ENCODE results near the gene SH3BP2. TPM values are rescaled to one million over a fixed set of nuclear protein-coding genes. Genes with fewer than 3 reads are reported as not detected.

Gene SH3BP2
- total RNA-seq, 1 experiment from 2014 or later = 54.0 TPM

GRCh38 chr4:2814627-2815270 is 21.9 kb downstream of the SH3BP2 start:
- no peak overlapping the region for H3K4me2 ChIP-seq
- no peak overlapping the region for H3K4me3 ChIP-seq
- no peaks in the 10 kb centered on the region for H3F3A ChIP-seq (ENCODE audit: insufficient read depth, low read depth)
- H4K20me1 ChIP-seq (ENCODE audit: insufficient read depth) = peaks cover 2% of the 10 kb centered on the region; the same call in 1 of the 2 replicates
- H3K9me3 ChIP-seq (ENCODE audit: insufficient read depth, low read depth) = no peaks in the 10 kb centered on the region
- no peaks in the 10 kb centered on the region for H3K36me3 ChIP-seq (ENCODE audit: low read depth)
- no peak for TF ChIP-seq EZH2 (IDR thresholded peaks at IDR 0.05; ENCODE audit: low read depth)
- no peak for TF ChIP-seq CTCF (conservative IDR thresholded peaks at IDR 0.05)
- no peaks in the 10 kb centered on the region for H3K79me2 ChIP-seq (ENCODE audit: low read depth)
- no peaks in the 10 kb centered on the region for H3K27me3 ChIP-seq (ENCODE audit: insufficient read depth, low read depth)
- H3K4me1 ChIP-seq (replicated peaks; ENCODE audit: insufficient read depth) = 0 out of 2 replicates have a peak, but pooled peaks cover 7% of the 10 kb centered on the region
- H2AFZ ChIP-seq = no peak overlapping the region
- H3K27ac ChIP-seq = no peak overlapping the region
- ChIA-PET CTCF (no interaction called here), POLR2A (ENCODE audit: unreplicated experiment) (interaction anchor here (0.5 to 0.6 kb wide), 2 partner anchors 106 to 346 kb away, joined by 3 read pairs; partner anchors contain the start of gene RNF4)
- no TSS peak for BruUV-seq (replicated peaks)
- no peak for DNase-seq
- intact Hi-C loops (cut with micrococcal nuclease; ENCODE audit: unreplicated experiment) = no loop called here
- H3K9me2 ChIP-seq (ENCODE audit: insufficient read depth) = no peaks in the 10 kb centered on the region

DNA sequence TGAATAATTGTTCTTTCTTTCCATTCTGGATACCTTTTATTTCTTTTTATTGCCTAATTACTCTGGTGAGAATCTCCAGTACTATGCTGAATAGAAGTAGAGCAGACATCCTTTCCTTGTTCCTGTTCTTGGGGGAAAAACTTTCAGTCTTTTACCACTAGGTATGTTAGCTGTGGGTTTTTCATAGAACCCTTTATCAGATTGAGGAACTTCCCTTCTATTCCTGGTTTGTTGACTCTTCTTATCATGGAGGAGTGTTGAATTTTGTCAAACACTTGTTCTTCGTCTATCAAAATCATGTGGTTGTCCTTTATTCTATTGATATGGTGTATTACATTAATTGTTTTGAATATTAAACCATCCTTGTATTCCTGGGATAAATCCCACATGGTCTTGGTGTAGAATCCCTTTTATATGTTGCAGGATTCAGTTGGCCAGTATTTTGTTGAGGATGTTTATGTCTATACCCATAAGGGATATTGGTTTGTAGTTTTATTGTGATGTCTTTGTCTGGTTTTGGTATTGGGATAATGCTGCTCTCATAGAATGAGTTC is 23.6 kb downstream of the SH3BP2 start:
- H3K79me2 ChIP-seq (ENCODE audit: low read depth) = no peaks in the 10 kb centered on the region
- H3K4me1 ChIP-seq (replicated peaks; ENCODE audit: insufficient read depth) = 0 out of 2 replicates have a peak, but pooled peaks cover 5% of the 10 kb centered on the region
- H3K4me3 ChIP-seq = no peak overlapping the region
- H3K9me2 ChIP-seq (ENCODE audit: insufficient read depth) = no peaks in the 10 kb centered on the region
- H4K20me1 ChIP-seq (ENCODE audit: insufficient read depth) = no peaks in the 10 kb centered on the region
- H2AFZ ChIP-seq = no peak overlapping the region
- CTCF ChIA-PET = no interaction called here
- TF ChIP-seq EZH2 (IDR thresholded peaks at IDR 0.05; ENCODE audit: low read depth) (no peak), CTCF (conservative IDR thresholded peaks at IDR 0.05) (no peak)
- H3K27ac ChIP-seq = no peak overlapping the region
- no peaks in the 10 kb centered on the region for H3K27me3 ChIP-seq (ENCODE audit: insufficient read depth, low read depth)
- no peaks in the 10 kb centered on the region for H3K9me3 ChIP-seq (ENCODE audit: insufficient read depth, low read depth)
- intact Hi-C loops (cut with micrococcal nuclease; ENCODE audit: unreplicated experiment) = no loop called here
- POLR2A ChIA-PET (ENCODE audit: unreplicated experiment) = no interaction called here
- BruUV-seq (replicated peaks) = no TSS peak
- H3K4me2 ChIP-seq = no peak overlapping the region
- DNase-seq = no peak
- no peaks in the 10 kb centered on the region for H3K36me3 ChIP-seq (ENCODE audit: low read depth)
- H3F3A ChIP-seq (ENCODE audit: insufficient read depth, low read depth) = no peaks in the 10 kb centered on the region

DNA sequence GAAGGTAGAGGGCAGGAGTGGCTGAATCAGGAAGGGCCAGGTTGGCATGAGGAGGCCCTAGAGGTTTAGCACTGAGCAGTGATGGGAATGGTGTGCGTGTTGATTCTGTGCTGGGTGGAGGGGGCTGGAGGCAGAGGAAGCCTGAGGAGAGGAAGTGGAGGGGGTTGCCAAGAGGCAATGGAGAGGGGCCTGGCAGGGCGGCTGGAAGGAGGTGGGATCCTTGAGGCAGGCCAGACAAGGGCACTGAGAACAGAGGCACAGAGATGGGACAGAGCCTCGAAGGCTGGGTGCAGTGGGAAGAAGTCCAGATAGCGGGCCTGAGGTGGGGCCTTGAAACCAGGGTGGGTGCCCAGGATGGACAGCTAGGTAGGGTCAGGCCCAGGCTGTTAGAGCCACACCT is 24.3 kb downstream of the SH3BP2 start:
- no peaks in the 10 kb centered on the region for H4K20me1 ChIP-seq (ENCODE audit: insufficient read depth)
- no peaks in the 10 kb centered on the region for H3K79me2 ChIP-seq (ENCODE audit: low read depth)
- no TSS peak for BruUV-seq (replicated peaks)
- TF ChIP-seq EZH2 (IDR thresholded peaks at IDR 0.05; ENCODE audit: low read depth) (no peak), CTCF (conservative IDR thresholded peaks at IDR 0.05) (no peak)
- no peak for DNase-seq
- H2AFZ ChIP-seq = no peak overlapping the region
- H3K9me3 ChIP-seq (ENCODE audit: insufficient read depth, low read depth) = no peaks in the 10 kb centered on the region
- ChIA-PET CTCF (no interaction called here), POLR2A (ENCODE audit: unreplicated experiment) (interaction anchor here (0.5 kb wide), 2 partner anchors 18 to 32 kb away, joined by 3 read pairs; no protein-coding TSS in a partner anchor)
- intact Hi-C loops (cut with micrococcal nuclease; ENCODE audit: unreplicated experiment) = no loop called here
- no peak overlapping the region for H3K27ac ChIP-seq
- H3K4me1 ChIP-seq (replicated peaks; ENCODE audit: insufficient read depth) = no peaks in the 10 kb centered on the region
- H3K36me3 ChIP-seq (ENCODE audit: low read depth) = no peaks in the 10 kb centered on the region
- H3K4me3 ChIP-seq = no peak overlapping the region
- no peaks in the 10 kb centered on the region for H3F3A ChIP-seq (ENCODE audit: insufficient read depth, low read depth)
- no peak overlapping the region for H3K4me2 ChIP-seq
- H3K27me3 ChIP-seq (ENCODE audit: insufficient read depth, low read depth) = no peaks in the 10 kb centered on the region
- no peaks in the 10 kb centered on the region for H3K9me2 ChIP-seq (ENCODE audit: insufficient read depth)

All from PC-9 (cell line).